ACC112 (cell line): ENCODE measurements around the gene C10orf105.

Experiments
- H2AFZ ChIP-seq: fragments of 200-600 bp; sonication (generic); one replicate; pipeline ENCODE4 v1.6.0; 2017; ENCODE audit warnings: antibody characterized with exemption, low read length; ENCODE audit not compliant: unreplicated experiment
- H3K27ac ChIP-seq: fragments of 200-600 bp; sonication (generic); 2 replicates; pipeline ENCODE4 v1.5.1; 2014; ENCODE audit warnings: low read depth, mild to moderate bottlenecking, antibody characterized with exemption, low read length, moderate library complexity
- H3K27me3 ChIP-seq: fragments of 200-600 bp; sonication (generic); 2 replicates; pipeline ENCODE4 v1.6.1; 2014; ENCODE audit warnings: mild to moderate bottlenecking, antibody characterized with exemption, low read length, moderate library complexity, mixed read lengths; ENCODE audit not compliant: insufficient read depth
- H3K36me3 ChIP-seq: fragments of 200-600 bp; sonication (generic); 2 replicates; pipeline ENCODE4 v1.6.1; 2016; ENCODE audit warnings: mild to moderate bottlenecking, antibody characterized with exemption, low read length, moderate library complexity, mixed read lengths; ENCODE audit not compliant: insufficient read depth
- H3K4me1 ChIP-seq: fragments of 200-600 bp; sonication (generic); one replicate; pipeline ENCODE4 v1.6.1; 2016; ENCODE audit warnings: low read length, mixed read lengths; ENCODE audit not compliant: insufficient read depth, unreplicated experiment, control insufficient read depth
- H3K4me3 ChIP-seq: fragments of 200-600 bp; sonication (generic); 2 replicates; pipeline ENCODE4 v1.5.1; 2014; ENCODE audit warnings: mild to moderate bottlenecking, low read depth, low read length
- H3K79me2 ChIP-seq: fragments of 200-600 bp; sonication (generic); one replicate; pipeline ENCODE4 v1.6.0; 2016; ENCODE audit warnings: low read length; ENCODE audit not compliant: control insufficient read depth, unreplicated experiment, insufficient read depth

Gene C10orf105

DNA sequence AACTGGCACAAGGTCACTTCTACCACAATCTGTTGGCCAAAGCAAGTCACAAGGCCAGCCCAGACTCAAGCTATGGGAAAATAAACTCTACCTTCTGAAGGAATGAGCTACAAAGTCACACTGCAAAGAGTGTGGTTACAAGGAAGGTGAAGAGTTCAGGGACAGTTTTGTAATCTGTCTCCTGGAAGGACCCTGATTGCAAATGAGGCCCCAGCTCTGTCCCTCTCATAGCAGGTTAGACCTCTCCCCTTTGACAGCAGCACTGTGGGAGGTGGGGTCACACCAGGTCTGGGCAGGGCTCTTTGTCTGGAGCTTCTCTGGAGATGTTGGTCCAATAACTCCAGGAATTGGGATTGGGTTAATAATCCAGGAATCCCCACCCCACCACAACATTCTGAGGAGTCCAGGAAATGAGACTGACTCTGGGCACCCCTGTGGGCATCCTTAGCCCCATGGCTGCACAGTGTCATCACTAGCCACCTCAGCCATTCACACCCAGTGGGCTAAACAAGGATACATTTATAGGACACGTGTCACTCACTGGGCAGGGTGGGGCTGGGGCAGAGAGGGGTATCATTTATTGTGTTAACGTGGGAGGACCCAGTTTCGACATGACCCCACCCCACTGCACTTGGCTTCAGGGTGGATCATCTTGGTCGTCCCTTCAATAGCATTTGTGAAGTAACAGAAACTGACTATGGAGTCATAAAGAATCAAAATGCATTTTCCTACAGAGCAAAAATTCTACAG, 23.7 kb upstream of the C10orf105 start:
- Histone ChIP-seq H3K36me3 (no peaks in the 10 kb centered on the region), H3K4me3 (no peak overlapping the region), H2AFZ (no peak overlapping the region), H3K27ac (no peak overlapping the region), H3K79me2 (no peaks in the 10 kb centered on the region), H3K4me1 (no peaks in the 10 kb centered on the region), H3K27me3 (no peaks in the 10 kb centered on the region)

- no peak overlapping the region for H2AFZ ChIP-seq
These were observed 22.9 kb upstream of the C10orf105 start for GRCh38 chr10:71742301-71743088.

GRCh38 chr10:71741671-71742070, 22.1 kb upstream of the C10orf105 start:
- Histone ChIP-seq H2AFZ (no peak overlapping the region), H3K27ac (no peak overlapping the region), H3K36me3 (no peaks in the 10 kb centered on the region), H3K27me3 (no peaks in the 10 kb centered on the region), H3K79me2 (no peaks in the 10 kb centered on the region), H3K4me1 (no peaks in the 10 kb centered on the region), H3K4me3 (no peak overlapping the region)

More at GRCh38 chr10:71742301-71743088, 22.9 kb upstream of the C10orf105 start:
- H3K36me3 ChIP-seq, result no peaks in the 10 kb centered on the region
- no peaks in the 10 kb centered on the region for H3K27me3 ChIP-seq
- no peaks in the 10 kb centered on the region for H3K4me1 ChIP-seq
- no peak overlapping the region for H3K27ac ChIP-seq
- no peak overlapping the region for H3K4me3 ChIP-seq
- no peaks in the 10 kb centered on the region for H3K79me2 ChIP-seq

GRCh38 chr10:71741029-71741428, 21.5 kb upstream of the C10orf105 start:
- Histone ChIP-seq H2AFZ (no peak overlapping the region), H3K36me3 (no peaks in the 10 kb centered on the region), H3K4me3 (no peak overlapping the region), H3K4me1 (no peaks in the 10 kb centered on the region), H3K27ac (no peak overlapping the region), H3K79me2 (no peaks in the 10 kb centered on the region), H3K27me3 (no peaks in the 10 kb centered on the region)

DNA sequence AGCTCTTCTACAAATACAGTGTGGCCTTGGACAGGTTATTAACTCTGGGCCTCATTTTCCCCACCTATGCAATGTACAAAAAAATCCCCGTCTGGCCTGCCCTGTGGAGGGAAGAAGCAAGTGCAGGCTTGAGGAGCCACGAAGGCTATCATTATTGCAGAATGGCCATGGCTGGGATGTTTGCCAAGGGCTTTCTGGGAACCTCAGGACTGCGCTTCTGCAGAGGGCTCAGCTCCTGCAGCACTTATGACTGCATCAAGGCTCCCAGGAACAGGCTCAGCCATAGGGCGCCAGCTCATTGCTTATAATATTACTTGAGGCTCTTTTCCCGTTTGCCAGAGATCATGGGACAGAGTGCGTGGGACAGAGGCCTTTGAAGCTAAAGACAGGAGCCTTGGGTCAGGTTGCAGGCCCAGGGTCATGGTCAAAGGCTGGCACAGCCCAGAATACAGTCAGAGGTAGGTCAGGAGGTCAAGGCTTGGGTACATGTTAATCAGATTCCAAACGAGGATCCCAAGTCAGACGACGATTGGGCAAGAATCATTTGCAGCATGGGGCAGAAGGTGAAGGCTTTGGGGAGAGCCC, 20.6 kb upstream of the C10orf105 start:
- H3K79me2 ChIP-seq, result no peaks in the 10 kb centered on the region
- H3K36me3 ChIP-seq, result no peaks in the 10 kb centered on the region
- no peak overlapping the region for H3K4me3 ChIP-seq
- H2AFZ ChIP-seq, result no peak overlapping the region
- no peaks in the 10 kb centered on the region for H3K4me1 ChIP-seq
- no peak overlapping the region for H3K27ac ChIP-seq
- H3K27me3 ChIP-seq, result no peaks in the 10 kb centered on the region

DNA sequence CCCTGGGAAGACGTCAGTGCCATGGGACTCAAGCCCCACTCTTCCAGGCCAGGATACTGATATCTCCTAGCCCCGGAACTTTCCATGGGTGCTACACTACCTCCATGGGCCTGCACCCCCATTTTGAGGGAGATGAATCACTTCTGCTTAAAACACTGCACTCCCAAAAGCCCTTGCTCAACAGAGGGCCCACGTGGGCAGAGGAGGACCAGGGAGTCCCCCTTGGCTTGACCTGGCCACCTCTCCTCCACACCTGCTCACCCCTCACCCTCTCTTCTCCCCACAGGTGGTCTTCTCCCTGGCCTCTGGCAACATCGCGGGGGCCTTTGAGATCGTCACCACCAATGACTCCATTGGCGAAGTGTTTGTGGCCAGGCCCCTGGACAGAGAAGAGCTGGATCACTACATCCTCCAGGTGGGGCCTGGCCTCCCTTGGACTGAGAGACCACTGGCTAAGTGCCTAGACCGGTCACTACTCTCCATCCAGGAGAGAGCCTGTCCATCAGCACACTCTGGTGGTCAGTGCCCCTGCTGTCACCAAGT, 19.9 kb upstream of the C10orf105 start:
- Histone ChIP-seq H3K27ac (no peak overlapping the region), H2AFZ (no peak overlapping the region), H3K27me3 (no peaks in the 10 kb centered on the region), H3K4me1 (no peaks in the 10 kb centered on the region), H3K36me3 (no peaks in the 10 kb centered on the region), H3K4me3 (no peak overlapping the region), H3K79me2 (no peaks in the 10 kb centered on the region)

GRCh38 chr10:71737834-71738197, 18.2 kb upstream of the C10orf105 start:
- H3K27ac ChIP-seq, result no peak overlapping the region
- H2AFZ ChIP-seq, result no peak overlapping the region
- no peaks in the 10 kb centered on the region for H3K79me2 ChIP-seq
- no peaks in the 10 kb centered on the region for H3K4me1 ChIP-seq
- peaks cover 4% of the 10 kb centered on the region; the same call in 1 of the 2 replicates for H3K27me3 ChIP-seq
- no peaks in the 10 kb centered on the region for H3K36me3 ChIP-seq
- H3K4me3 ChIP-seq, result no peak overlapping the region

DNA sequence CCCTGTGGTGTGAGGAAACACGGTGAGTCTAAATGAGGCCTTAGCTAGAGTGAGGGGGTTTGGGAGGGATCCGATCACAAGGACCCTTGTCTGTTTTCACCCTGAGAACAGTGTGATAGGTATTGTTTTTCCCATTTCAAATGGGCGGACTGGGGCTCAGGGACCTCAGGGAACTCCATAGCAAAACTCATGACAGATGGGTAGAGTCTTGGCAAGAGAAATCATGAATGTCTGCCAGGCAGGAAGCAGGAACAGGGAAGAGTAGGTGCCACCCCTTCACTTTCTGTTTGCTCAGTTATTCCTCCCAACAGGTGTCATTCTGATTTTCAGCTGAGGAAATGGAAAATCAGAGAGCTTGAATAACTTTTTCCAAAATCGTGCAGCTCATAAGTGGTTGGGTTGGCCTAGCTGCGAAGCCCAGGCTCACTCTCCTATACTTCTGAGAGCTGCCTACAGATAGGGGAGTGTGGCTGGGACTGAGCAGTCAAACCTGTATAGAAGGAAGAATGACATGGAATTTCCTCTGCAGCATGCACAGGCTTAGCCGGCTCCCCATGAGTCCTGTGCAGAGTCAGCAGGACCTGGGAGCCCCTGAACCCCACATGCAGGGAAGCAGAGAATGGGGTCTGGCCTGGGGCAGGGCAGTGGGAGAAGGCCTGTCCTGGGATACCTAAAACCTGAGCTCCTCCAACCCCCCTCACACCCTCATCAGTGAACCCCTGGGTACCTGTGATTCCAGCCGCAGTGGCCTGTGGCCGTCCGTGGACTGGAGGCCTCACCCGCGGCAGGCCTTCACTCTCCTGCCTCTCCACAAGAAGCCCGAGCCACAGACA, 17.6 kb upstream of the C10orf105 start:
- Histone ChIP-seq H3K79me2 (no peaks in the 10 kb centered on the region), H3K4me3 (no peak overlapping the region), H3K36me3 (no peaks in the 10 kb centered on the region), H3K4me1 (no peaks in the 10 kb centered on the region), H3K27ac (no peak overlapping the region), H3K27me3 (peaks cover 4% of the 10 kb centered on the region; the same call in 1 of the 2 replicates), H2AFZ (no peak overlapping the region)

- Histone ChIP-seq H3K27ac (no peak overlapping the region), H3K27me3 (peaks cover 4% of the 10 kb centered on the region; the same call in 1 of the 2 replicates), H2AFZ (no peak overlapping the region), H3K36me3 (no peaks in the 10 kb centered on the region), H3K4me3 (no peak overlapping the region), H3K79me2 (no peaks in the 10 kb centered on the region), H3K4me1 (no peaks in the 10 kb centered on the region)
These were observed 17.0 kb upstream of the C10orf105 start for GRCh38 chr10:71736570-71736952.
